GM20000 (cell line): ENCODE data around the gene SLC26A1.
"Not testable (repeated sequence)": the region's sequence is repeated elsewhere in the genome, so short reads cannot be mapped to it uniquely, and the experiment has no call there.

Source experiments
- DNase-seq: peaks from one replicate; pipeline ENCODE4 v3.0.0; 2012; ENCODE audit warnings: low spot score
- TF ChIP-seq, protein P1 (sequence below): IDR thresholded peaks from 2 replicates; pipeline ENCODE4 v1.5.1; 2012; ENCODE audit warnings: mild to moderate bottlenecking, control low read depth; ENCODE audit errors: extremely low read depth, missing control alignments

The SLC26A1 gene

DNA sequence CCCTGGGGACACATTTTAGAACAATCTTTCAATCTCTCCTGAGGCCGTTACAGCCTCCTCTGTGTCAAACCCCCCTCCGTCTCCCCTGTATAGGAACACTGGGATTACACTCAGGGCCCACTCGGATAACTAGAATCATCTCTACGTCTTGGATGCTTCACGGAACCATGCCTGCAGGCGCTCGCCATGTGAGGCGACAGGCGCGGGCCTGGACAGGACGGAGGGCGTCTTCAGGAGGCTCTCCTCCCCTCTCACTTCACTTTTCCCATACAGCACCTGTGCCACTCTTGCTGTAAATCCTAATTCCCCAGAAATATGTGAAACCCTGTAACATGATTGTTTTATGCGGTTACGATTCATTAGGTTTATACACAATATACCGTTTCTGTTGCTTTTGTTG is 10.4 kb downstream of the SLC26A1 start:
- TF ChIP-seq, protein P1, sequence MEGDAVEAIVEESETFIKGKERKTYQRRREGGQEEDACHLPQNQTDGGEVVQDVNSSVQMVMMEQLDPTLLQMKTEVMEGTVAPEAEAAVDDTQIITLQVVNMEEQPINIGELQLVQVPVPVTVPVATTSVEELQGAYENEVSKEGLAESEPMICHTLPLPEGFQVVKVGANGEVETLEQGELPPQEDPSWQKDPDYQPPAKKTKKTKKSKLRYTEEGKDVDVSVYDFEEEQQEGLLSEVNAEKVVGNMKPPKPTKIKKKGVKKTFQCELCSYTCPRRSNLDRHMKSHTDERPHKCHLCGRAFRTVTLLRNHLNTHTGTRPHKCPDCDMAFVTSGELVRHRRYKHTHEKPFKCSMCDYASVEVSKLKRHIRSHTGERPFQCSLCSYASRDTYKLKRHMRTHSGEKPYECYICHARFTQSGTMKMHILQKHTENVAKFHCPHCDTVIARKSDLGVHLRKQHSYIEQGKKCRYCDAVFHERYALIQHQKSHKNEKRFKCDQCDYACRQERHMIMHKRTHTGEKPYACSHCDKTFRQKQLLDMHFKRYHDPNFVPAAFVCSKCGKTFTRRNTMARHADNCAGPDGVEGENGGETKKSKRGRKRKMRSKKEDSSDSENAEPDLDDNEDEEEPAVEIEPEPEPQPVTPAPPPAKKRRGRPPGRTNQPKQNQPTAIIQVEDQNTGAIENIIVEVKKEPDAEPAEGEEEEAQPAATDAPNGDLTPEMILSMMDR = no peak
- DNase-seq = no peak

DNA sequence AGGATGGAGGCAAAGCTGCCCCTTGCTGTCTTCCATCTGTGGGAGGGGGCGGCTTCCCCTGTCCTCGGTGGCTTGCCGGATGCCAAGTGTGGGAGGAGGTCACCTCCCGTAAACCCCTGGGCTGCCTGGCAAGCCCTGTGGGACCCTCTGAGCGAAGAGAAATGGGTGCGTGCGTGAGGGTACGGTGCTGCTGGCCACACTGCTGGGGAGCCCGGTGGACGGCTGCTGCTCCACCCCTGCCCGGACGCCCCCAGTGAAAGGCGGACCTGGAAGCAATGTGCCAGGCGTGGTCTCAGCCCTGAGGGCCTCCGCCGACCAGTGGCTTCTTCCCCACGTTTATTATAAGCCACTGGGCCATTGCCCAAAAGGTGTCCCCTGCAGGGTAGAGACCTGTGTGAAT is 10.9 kb downstream of the SLC26A1 start:
- no peak for DNase-seq
- TF ChIP-seq, protein P1 = no peak

- DNase-seq = no peak
- TF ChIP-seq, protein P1 = no peak
These were observed 14.1 kb downstream of the SLC26A1 start for GRCh38 chr4:978957-979701.

GRCh38 chr4:976016-976415 is 17.2 kb downstream of the SLC26A1 start:
- not testable (repeated sequence) for DNase-seq

GRCh38 chr4:974668-975067 is 18.5 kb downstream of the SLC26A1 start:
- TF ChIP-seq, protein P1 = no peak

DNA sequence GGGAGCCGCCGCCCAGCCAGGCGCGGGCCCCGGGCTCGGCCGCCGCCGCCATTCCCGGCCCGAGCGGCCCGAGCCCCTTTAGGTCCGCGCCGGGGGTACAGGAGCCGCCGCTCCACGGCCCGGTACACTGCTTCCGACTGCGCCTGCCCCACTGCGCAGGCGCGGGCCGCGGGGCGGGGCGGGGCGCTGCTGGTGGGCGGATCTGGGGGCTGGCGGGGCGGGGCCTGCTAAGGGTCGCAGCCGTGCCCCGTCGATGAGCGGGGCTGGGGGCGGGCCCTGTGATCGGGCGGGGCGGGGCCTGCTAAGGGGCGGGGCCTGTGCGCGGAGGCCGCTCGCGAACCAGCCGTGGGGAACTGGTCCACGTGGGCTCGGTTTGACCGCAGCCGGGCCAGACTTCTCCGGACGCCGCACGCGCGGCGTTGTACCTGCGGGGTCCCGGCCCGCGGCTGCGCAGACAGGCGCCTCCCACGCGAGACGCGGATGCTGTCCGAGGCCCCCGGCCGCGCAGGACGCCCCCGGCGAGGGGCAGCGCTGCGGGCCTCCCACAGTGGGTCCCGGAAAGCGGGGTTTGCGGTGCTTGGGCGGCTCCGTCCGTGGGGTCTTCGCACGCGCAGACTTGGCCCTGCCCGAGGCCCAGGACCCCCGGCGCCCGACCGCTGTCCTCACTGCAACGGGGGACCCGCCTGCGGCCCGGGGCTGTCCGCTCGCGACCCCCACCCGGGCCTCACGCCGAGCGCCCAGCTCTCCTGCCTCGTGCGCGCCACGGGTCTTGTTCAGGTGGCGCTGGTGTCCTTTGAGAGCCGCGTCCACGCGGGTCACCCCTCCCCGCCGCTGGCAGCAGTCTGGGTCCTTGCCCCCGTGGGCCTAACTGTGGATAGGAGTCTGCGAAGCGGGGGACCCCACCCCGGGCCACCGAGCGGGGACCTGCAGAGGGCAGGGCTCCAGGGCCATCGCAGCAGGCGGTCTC is 19.5 kb downstream of the SLC26A1 start, which contains the start of gene DGKQ:
Gene DGKQ (minus strand): TSS at position 139 of the 967 bp plus-strand sequence. CDS start 87 bp downstream, at position 52.
- DNase-seq = peak; percentile 100
- TF ChIP-seq, protein P1 = no peak

More at GRCh38 chr4:974668-975067, 18.5 kb downstream of the SLC26A1 start:
- DNase-seq = no peak

- TF ChIP-seq, protein P1 = no peak
- peak; percentile 81 for DNase-seq
These were observed 20.4 kb downstream of the SLC26A1 start for GRCh38 chr4:972651-973424.
